Gastroesophageal sphincter (tissue), 3 donors: Measurements from ENCODE around the gene SCGB1A1.

Experiments
- CTCF ChIP-seq, 4 experiments: fragments of 200-600 bp in 2 of 4; fragments of 450-650 bp in 2 of 4; sonication (generic) in 1 of 4; IDR thresholded peaks; one replicate each; pipeline ENCODE4 v1.5.1; 2017 to 2019; ENCODE audit warnings: antibody characterized with exemption in 4 of 4, mild to moderate bottlenecking in 2 of 4, moderate library complexity in 2 of 4
- EP300 ChIP-seq: sonication (generic); formaldehyde crosslinking; IDR thresholded peaks from one replicate; pipeline ENCODE4 v1.6.1; 2017; ENCODE audit warnings: antibody characterized with exemption, mild to moderate bottlenecking

- no peak for TF ChIP-seq CTCF (IDR thresholded peaks at IDR 0.05)
- no peak for TF ChIP-seq EP300
These were observed 24.8 kb downstream of the SCGB1A1 start for GRCh38 chr11:62443390-62444235.
